NCI-H2107 treated with DMSO at 0.1 percent for 48 hours (cell line): ENCODE results near the gene HPCAL1.

Experiments
- DNase-seq: peaks from one replicate; lab custom pipeline; 2025; ENCODE audit not compliant: unreplicated experiment; lab: John Stamatoyannopoulos, UW

HPCAL1 gene

GRCh38 chr2:10320575-10320931 is 17.8 kb downstream of the HPCAL1 start:
- no peak for DNase-seq

GRCh38 chr2:10320933-10321332 is 18.2 kb downstream of the HPCAL1 start:
- no peak for DNase-seq

- no peak for DNase-seq
Observed at GRCh38 chr2:10321622-10322021, 18.9 kb downstream of the HPCAL1 start.

GRCh38 chr2:10322481-10322880 is 19.8 kb downstream of the HPCAL1 start:
- DNase-seq = no peak

- no peak for DNase-seq
Observed at GRCh38 chr2:10322973-10323372, 20.3 kb downstream of the HPCAL1 start.

- DNase-seq = no peak
Observed at GRCh38 chr2:10323535-10323934, 20.8 kb downstream of the HPCAL1 start.

- DNase-seq = no peak
Observed at GRCh38 chr2:10324095-10324832, 21.6 kb downstream of the HPCAL1 start.

GRCh38 chr2:10325278-10326145 is 22.8 kb downstream of the HPCAL1 start:
- DNase-seq = peak; percentile 27

GRCh38 chr2:10326151-10326616 is 23.5 kb downstream of the HPCAL1 start:
- no peak for DNase-seq

- peak; percentile 64 for DNase-seq
Observed at GRCh38 chr2:10326707-10327594, 24.2 kb downstream of the HPCAL1 start.

- no peak for DNase-seq
Observed at GRCh38 chr2:10327896-10328669, 25.4 kb downstream of the HPCAL1 start.

- DNase-seq = no peak
Observed at GRCh38 chr2:10328670-10329579, 26.2 kb downstream of the HPCAL1 start.

GRCh38 chr2:10329580-10329879 is 26.8 kb downstream of the HPCAL1 start:
- no peak for DNase-seq

GRCh38 chr2:10329880-10330699 is 27.4 kb downstream of the HPCAL1 start:
- no peak for DNase-seq

- DNase-seq = no peak
Observed at GRCh38 chr2:10330700-10331026, 28.0 kb downstream of the HPCAL1 start.

- DNase-seq = peak; percentile 7
Observed at GRCh38 chr2:10331027-10331701, 28.5 kb downstream of the HPCAL1 start.

- DNase-seq = peak; percentile 17
Observed at GRCh38 chr2:10331702-10332401, 29.1 kb downstream of the HPCAL1 start.
